GM12865 (cell line): ENCODE results near the gene CYB561D1.
A peak's percentile ranks its signal among the peaks of the same experiment; 100 is the strongest.

Source experiments
- DNase-seq: peaks from one replicate; pipeline ENCODE4 v3.0.0; 2010; ENCODE audit warnings: low read depth
- H3K4me3 ChIP-seq: 2 replicates; pipeline ENCODE4 v1.5.1; 2011; ENCODE audit warnings: mild to moderate bottlenecking, low read depth, low read length, control low read depth
- CTCF ChIP-seq: IDR thresholded peaks from 2 replicates; pipeline ENCODE4 v1.5.1; 2011; ENCODE audit warnings: low read length, control low read depth, low read depth, inconsistent platforms; ENCODE audit not compliant: insufficient read depth; ENCODE audit errors: missing control alignments

Gene CYB561D1

GRCh38 chr1:109508873-109509175 lies 14.9 kb downstream of the CYB561D1 start:
- TF ChIP-seq CTCF: no peak
- DNase-seq: no peak
- peak overlapping the region; percentile 45; the same call in 1 of the 2 replicates for H3K4me3 ChIP-seq

- TF ChIP-seq CTCF: no peak
- peak; percentile 71 for DNase-seq
- H3K4me3 ChIP-seq: peak within 1 kb of the TSS; percentile 45
Observed at GRCh38 chr1:109509176-109510134, 15.6 kb downstream of the CYB561D1 start, which contains the start of gene AMIGO1. Gene AMIGO1, minus strand, starts transcription at chr1:109509727. Its CDS starts 815 bp downstream, at chr1:109508912.

GRCh38 chr1:109513110-109513710 lies 19.3 kb downstream of the CYB561D1 start:
- H3K4me3 ChIP-seq: no peak overlapping the region
- peak; percentile 27 for DNase-seq
- no peak for TF ChIP-seq CTCF

- no peak overlapping the region for H3K4me3 ChIP-seq
- no peak for TF ChIP-seq CTCF
- DNase-seq: no peak
Observed at GRCh38 chr1:109514846-109515245, 21.0 kb downstream of the CYB561D1 start.

GRCh38 chr1:109516872-109517271 lies 23.0 kb downstream of the CYB561D1 start:
- no peak for TF ChIP-seq CTCF
- no peak overlapping the region for H3K4me3 ChIP-seq
- DNase-seq: no peak

GRCh38 chr1:109517337-109517736 lies 23.4 kb downstream of the CYB561D1 start:
- no peak overlapping the region for H3K4me3 ChIP-seq
- no peak for TF ChIP-seq CTCF
- DNase-seq: no peak
